ENCODE measurements around the gene PAPPA. TPM values are rescaled to one million over a fixed set of nuclear protein-coding genes. Genes with fewer than 3 reads are reported as not detected.

Gene PAPPA
- total and polyA plus RNA-seq, 9 of the 15 experiments (the other 6 are each of a cell fraction or from before 2014, with no cell fraction given), result 0.06 to 0.18 (median 0.11) TPM

DNA sequence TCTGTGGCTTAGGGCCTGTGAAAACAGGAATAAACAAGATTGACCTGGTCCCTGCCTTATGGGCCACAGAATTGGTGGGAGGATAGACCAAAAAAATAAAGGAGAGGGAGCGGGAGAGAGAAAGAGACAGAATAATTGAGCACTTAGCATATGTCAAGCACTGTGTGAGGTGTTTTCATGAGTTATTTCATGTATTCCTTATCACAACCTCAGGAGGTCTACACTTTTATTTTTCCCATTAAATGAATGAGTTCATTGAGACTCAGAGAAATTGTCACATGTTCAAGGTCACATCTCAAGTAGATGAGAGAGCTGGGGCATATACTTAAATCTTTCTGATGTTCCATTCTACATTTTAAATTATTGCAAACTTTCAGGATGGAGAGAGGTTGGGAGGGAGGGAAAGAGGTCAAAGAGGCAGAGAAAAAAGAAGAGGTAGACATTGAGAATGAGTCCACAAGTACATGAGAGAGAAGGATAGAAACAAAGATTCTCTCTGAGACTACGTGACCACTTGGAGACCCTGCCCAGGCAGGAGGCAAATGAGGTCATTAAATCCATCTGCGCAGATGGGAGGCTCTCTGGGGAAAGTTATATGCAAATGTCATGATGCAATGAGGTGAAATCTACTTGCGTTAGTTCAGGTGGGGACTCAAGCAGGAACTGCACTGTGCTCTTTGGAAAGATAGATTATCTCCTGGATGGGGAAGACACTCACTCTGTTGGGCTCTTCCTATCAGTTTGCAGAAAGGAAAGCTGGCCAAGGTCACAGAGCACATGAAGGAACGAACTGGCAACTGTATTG lies 241.5 kb downstream of the PAPPA start (continued):
- TF ChIP-seq FOXO4 (CRISPR knock-in tag; IDR thresholded peaks at IDR 0.05) (no peak), SAFB (IDR thresholded peaks at IDR 0.05; ENCODE audit: borderline replicate concordance, low read depth, low read length) (no peak), MYC (IDR thresholded peaks at IDR 0.05; ENCODE audit: low read depth, low read length) (peak; percentile 85), MYC (CRISPR knock-in tag; IDR thresholded peaks at IDR 0.05; ENCODE audit: borderline replicate concordance, low read depth) (0 out of 2 replicates have a peak, but pooled peaks have one; percentile 35), ZNF76 (CRISPR knock-in tag; IDR thresholded peaks at IDR 0.05; ENCODE audit: borderline replicate concordance) (0 out of 2 replicates have a peak, but pooled peaks have one; percentile 8), SIN3A (IDR thresholded peaks at IDR 0.05; ENCODE audit: borderline replicate concordance in 2 of 2, control insufficient read depth in 1 of 2, low read depth in 2 of 2, low read length in 2 of 2) (no peak), NBN (IDR thresholded peaks at IDR 0.05; ENCODE audit: low read depth) (peak; percentile 97), RHOXF2B (CRISPR knock-in tag; conservative IDR thresholded peaks at IDR 0.05) (0 out of 2 replicates have a peak, but pooled peaks have one; percentile 18), CEBPG (CRISPR knock-in tag; IDR thresholded peaks at IDR 0.05) (peak; percentile 99), CEBPG (tag; conservative IDR thresholded peaks at IDR 0.05 in 1 of 2, IDR thresholded peaks at IDR 0.05 in 1 of 2) (peak; percentile 95 to 100), ZNF785 (CRISPR knock-in tag; IDR thresholded peaks at IDR 0.05) (no peak), TRIM28 (IDR thresholded peaks at IDR 0.05) (peak; percentile 24; the same call in 1 of the 2 replicates), E2F4 (CRISPR knock-in tag; IDR thresholded peaks at IDR 0.05; ENCODE audit: low read depth) (no peak), HMG20A (CRISPR knock-in tag; conservative IDR thresholded peaks at IDR 0.05) (no peak), ZNF444 (CRISPR knock-in tag; IDR thresholded peaks at IDR 0.05) (no peak), TAF15 (IDR thresholded peaks at IDR 0.05; ENCODE audit: low read depth, low read length) (no peak), NR3C1 (CRISPR knock-in tag; IDR thresholded peaks at IDR 0.05) (no peak), SNRNP70 (optimal IDR thresholded peaks at IDR 0.05; ENCODE audit: low read depth, low read length) (no peak), NELFE (IDR thresholded peaks at IDR 0.05; ENCODE audit: insufficient read depth, insufficient read length) (no peak)
- TF ChIP-seq, protein P1, sequence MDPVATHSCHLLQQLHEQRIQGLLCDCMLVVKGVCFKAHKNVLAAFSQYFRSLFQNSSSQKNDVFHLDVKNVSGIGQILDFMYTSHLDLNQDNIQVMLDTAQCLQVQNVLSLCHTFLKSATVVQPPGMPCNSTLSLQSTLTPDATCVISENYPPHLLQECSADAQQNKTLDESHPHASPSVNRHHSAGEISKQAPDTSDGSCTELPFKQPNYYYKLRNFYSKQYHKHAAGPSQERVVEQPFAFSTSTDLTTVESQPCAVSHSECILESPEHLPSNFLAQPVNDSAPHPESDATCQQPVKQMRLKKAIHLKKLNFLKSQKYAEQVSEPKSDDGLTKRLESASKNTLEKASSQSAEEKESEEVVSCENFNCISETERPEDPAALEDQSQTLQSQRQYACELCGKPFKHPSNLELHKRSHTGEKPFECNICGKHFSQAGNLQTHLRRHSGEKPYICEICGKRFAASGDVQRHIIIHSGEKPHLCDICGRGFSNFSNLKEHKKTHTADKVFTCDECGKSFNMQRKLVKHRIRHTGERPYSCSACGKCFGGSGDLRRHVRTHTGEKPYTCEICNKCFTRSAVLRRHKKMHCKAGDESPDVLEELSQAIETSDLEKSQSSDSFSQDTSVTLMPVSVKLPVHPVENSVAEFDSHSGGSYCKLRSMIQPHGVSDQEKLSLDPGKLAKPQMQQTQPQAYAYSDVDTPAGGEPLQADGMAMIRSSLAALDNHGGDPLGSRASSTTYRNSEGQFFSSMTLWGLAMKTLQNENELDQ (CRISPR knock-in tag; IDR thresholded peaks at IDR 0.05; ENCODE audit: borderline replicate concordance), result no peak
- TF ChIP-seq, protein P2, sequence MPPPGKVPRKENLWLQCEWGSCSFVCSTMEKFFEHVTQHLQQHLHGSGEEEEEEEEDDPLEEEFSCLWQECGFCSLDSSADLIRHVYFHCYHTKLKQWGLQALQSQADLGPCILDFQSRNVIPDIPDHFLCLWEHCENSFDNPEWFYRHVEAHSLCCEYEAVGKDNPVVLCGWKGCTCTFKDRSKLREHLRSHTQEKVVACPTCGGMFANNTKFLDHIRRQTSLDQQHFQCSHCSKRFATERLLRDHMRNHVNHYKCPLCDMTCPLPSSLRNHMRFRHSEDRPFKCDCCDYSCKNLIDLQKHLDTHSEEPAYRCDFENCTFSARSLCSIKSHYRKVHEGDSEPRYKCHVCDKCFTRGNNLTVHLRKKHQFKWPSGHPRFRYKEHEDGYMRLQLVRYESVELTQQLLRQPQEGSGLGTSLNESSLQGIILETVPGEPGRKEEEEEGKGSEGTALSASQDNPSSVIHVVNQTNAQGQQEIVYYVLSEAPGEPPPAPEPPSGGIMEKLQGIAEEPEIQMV (tag; conservative IDR thresholded peaks at IDR 0.05; ENCODE audit: low read depth), result 0 out of 2 replicates have a peak, but pooled peaks have one; percentile 49
